HG03103 (cell line): ENCODE data around the gene CCHCR1.

Experiments used
- ATAC-seq: cut with Tn5 transposase; IDR thresholded peaks from one replicate; pipeline ENCODE4 v1.9.1; 2021; ENCODE audit warnings: low read depth; ENCODE audit not compliant: unreplicated experiment

Gene CCHCR1

DNA sequence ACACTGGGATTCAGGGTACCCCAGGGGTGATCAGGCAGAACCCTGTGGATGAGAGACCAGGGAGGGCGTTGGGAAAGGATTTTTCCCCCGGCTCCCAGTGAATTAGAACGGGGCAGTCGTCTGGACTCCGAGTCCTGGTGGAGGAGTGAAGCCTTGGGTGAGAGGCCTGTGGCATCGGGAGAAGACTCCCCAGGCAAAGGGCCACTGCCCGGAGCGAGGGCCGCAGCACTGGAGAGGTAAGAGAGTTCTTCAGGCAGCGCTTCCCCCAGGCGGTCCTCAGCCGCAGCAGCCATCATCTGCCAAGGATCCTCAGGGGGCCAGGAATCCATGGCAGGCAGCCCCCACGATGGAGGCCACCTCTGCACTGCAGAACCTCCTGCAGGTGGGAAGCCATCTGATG is 45.9 kb downstream of the CCHCR1 start:
- no peak for ATAC-seq

DNA sequence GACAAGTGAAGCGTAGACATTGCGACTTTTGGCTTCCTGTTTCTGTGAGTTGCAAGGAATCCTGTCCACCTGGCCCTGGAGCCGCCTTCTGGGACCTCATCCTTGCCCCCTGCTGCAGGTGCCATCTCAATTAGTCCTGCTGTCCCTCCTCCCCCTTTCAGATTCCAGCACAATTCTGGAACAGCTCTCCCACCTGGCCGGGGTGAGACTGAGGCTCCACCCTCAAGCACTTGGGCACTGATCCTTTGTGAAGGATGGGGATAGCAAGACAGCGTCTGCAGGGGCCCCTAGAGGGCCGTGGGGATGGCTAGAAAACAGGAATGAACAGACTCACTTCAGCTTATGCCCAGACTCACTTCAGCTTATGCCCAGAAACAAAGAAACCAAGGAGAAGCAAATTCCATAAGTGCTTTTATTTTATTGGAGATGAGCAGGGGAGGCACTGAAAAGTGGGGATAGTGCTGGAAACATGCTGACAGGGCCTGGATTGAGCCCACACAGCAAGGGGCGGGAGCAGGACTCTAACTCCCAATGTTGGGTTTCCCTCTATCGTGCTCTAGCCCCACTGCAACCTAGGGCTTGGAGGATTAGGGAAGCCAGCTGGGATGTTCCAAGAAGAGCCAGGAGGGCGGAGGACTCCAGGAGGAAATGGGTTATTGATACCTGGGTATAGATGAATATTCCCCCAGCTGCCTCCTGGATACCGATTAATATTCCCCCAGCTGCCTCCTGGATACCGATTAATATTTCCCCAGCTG is 46.6 kb downstream of the CCHCR1 start:
- no peak for ATAC-seq

DNA sequence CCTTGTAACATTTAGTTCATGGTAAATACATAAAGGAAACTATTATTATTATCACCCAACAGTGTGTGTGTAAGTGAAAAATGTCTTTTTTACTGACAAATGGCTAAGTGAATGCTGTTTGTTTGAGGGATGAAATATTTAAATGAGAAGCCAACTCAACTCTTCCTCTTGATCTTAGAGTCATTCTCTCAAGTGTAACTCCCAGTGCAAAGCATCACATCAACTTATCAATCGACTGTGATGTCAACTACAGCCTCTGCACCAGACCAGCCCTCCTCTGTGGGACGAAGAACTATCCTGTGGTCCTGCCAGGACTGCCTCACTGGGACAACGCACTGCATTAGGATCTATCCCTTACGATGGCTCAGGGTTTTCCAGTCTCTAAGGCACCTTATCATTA is 50.5 kb downstream of the CCHCR1 start:
- no peak for ATAC-seq

DNA sequence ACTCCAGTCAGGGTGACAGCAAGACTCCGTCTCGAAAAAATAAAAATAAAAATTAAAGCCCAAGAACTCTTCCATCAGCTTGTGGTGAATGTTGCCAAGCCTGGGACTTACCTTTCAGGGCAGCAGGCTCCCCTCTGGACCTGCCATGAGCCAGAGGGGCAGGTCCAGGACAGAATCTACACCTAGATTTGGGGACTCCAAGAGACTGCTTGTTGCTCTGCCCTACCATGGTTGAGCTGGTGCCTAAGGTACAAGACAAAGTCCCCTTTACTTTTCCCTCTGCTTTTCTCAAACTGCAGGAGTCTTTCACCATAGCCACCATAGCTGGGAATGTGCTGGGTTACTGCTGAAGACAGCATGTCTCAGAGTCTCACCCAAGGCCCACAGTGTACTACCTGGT is 54.5 kb downstream of the CCHCR1 start:
- no peak for ATAC-seq

DNA sequence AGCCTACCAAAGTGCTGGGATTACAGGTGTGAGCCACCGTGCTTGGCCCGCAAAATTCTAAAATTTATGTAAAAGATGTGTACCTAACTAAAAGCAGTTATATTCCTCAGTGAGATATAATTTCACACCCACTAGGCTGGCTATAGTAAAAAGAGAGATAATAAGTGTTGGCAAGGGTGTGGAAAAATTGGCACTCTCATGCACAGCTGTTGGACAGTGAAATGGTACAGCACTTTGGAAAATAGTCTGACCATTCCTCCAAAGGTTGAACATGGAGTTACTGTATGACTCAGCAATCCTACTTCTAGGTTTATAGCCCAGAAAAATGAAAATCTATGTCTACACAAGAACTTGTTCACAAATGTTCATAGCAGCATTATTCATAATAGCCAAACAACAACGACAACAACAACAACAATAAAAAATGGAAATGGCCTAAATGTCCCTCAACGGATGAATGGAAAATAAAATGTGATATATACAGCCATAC is 59.1 kb downstream of the CCHCR1 start:
- no peak for ATAC-seq

DNA sequence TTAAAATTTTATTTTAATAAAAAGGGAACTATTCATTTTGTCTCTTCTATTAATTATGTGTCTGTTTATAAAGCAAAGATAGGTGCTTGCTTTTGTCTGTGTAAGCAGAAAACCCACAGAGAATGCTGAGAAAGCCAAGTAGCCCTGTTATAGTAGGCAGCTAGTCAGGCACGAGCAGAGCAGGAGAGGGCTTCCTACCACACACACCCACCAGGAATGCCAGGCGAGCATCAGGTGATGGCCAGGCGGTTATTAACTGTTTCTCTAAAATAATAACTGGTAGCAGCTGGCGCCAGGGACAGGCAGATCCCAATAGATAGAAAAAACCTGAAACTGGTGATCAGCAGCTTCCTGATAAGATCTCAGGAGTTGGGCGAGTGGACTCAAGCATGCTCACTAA is 60.9 kb downstream of the CCHCR1 start:
- ATAC-seq: no peak

DNA sequence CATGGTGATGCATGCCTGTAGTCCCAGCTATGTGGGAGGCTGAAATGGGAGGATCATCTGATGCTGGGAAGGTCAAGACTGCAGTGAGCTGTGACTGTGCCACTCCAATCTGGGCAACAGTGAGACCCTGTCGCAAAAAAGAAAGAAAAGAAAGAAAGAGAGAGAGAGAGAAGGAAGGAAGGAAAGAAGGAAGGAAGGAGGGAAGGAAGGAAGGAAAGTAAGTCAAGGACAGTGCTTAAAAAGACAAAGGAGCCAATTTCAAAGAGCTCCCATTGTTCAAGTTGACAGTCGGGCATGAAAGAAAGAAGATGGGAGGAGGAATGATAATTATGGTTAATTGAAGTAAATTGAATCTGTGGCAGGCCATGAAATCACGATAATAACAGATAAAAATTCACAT is 61.4 kb downstream of the CCHCR1 start:
- ATAC-seq: no peak

DNA sequence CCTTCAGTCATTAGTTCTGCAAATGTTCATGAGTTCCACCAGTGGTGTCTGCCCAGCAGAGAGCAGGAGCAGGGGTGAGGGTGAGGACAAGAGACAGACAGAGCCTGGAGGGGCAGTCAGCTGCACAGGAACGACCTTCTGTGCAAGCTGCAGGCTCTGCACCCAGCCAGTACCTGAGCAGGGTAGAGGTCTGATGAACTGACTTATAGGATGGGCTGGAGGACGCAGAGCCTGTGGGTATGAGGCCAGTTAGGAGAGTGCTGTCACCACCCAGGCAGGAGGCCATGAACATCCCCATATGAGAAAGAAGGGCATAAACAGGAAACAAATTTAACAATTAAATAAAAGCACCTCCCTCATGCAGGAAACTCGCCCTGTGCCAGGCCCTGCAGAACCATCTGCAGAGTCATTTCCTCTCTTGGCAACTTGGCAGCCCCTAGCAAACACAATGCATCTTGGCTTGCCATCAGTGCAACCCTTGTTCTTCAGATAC is 63.2 kb downstream of the CCHCR1 start:
- no peak for ATAC-seq

DNA sequence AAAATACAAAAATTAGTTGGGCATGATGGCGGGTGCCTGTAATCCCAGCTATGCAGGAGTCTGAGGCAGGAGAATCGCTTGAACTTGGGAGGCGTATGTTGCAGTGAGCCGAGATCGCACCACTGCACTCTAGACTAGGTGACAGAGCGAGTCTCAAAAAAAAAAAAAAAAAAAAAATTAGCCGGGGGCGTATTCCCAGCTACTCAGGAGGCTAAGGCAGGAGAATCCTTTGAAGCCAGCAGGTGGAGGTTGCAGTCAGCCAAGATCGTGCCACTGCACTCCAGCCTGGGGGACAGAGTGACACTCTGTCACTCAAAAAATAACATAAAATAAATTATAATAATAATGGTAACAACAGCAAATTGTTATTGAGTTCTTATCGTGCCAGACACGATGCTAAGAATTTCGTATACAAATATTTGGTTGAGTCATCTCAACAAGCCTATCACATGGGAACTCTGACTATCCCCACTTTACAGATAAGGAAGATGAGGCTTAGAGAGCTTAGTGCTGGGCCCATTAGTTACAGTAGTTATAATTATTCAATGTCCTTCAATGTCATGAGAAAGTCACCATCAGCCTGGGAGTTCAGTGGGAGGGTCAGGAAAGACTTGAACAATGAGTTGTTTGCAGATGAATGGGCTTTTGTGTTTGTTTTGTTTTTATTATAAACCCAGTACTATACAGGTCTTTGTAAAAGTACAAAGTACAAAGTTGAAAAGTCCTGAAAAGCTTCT is 64.7 kb downstream of the CCHCR1 start:
- no peak for ATAC-seq
